Activated CD4-positive, CD25-positive, alpha-beta regulatory T cell treated with anti-CD3 and anti-CD28 coated beads, Interleukin-2, amount 50 U/mL, for 16 hours (primary cell): ENCODE measurements around the gene GNGT2.

Experiments
- DNase-seq: peaks from one replicate; pipeline ENCODE4 v3.0.0-alpha.2; 2020; ENCODE audit warnings: low read depth, low spot score

GNGT2 gene

GRCh38 chr17:49229076-49229804 lies 18.9 kb upstream of the GNGT2 start:
- no peak for DNase-seq

- peak; percentile 67 for DNase-seq
Observed at GRCh38 chr17:49227436-49228261, 17.3 kb upstream of the GNGT2 start.

- no peak for DNase-seq
Observed at GRCh38 chr17:49226771-49227435, 16.5 kb upstream of the GNGT2 start.

DNA sequence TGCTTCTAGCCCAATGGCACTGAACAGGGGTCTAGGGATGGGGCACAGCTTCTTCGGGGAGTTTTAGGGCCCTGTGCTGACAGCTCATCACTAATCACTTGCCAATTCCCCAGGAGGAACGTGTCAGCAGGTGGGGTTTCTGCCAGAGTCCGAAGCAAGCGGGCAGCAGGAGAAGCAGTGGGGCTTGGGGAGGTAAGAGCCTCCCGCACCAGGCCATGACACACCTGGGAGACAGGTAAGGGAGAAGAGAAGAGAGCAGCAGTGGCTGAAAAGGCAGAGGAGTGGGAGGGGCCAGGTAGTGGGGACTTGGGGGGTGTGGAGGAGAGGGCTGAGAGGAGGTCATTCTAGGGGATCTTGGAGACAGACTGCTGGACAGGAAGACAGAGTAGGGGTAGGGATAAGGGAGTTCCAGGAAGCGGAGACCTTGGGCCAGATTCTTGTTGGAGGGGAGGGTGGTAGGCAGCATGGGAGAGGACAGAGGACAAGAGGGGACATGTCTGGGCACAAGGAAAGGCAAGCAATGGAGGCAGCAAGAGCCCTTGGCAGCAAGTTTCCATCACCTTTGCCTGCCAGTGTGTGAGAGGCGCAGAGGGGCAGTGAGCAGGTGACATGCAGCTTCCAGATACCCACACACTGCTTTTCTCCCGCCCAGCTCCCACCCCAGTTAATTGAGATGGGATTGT lies 15.3 kb upstream of the GNGT2 start:
- no peak for DNase-seq

DNA sequence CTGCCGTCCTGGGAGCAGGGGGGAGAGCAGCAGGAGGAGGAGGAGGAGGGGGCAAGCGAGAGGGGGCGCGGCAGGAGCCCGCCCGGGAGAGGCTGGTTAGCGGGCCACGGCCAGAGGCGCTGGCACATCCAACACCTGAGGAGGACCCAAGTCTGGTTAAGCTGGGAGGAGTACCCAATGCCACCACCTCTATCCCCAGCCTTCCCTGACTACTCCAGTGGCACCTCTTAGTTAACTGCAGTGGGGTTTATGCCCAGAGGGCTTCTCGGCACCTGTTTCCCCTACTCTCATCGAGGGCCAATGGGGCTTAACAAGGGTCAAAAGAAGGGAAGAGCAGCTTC lies 14.6 kb upstream of the GNGT2 start:
- DNase-seq = no peak

DNA sequence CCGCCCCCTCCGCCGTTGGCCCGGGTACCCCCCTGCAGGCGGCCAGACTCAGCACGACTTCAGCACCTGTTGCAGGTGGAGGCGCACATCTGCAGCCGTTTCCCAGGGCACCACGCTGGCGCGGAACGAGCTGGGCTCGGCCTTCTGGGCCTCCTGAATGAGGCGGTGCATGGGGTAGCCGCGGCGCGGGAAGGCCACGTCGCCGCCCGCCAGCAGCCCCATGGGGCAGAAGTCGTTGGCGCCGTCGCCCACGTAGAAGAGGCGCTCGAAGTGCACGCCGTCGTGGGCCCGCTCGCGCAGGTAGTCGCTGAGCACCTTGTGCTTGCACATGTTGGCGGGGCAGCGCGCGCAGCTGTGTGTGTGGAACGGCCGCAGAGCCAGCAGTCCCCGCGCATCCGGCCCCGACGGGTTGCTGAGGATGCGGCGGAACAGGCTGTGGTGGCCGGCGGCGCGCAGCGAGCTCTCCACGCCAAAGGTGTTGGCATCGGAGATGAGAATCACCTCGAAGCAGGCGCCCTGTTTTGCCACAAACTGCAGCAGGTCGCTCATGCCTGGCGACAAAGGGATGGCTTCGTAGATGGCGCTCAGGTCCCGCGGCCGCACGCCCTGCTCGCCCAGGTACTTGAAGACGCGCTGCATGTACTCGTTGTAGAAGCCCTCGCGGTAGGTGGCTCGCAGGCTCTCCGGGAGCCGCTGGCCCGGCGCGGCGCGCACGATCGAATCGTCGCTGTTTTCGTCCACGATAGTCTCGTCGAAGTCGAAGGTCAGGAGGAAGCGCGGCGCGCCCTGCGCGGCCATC lies 14.0 kb upstream of the GNGT2 start:
- no peak for DNase-seq

DNA sequence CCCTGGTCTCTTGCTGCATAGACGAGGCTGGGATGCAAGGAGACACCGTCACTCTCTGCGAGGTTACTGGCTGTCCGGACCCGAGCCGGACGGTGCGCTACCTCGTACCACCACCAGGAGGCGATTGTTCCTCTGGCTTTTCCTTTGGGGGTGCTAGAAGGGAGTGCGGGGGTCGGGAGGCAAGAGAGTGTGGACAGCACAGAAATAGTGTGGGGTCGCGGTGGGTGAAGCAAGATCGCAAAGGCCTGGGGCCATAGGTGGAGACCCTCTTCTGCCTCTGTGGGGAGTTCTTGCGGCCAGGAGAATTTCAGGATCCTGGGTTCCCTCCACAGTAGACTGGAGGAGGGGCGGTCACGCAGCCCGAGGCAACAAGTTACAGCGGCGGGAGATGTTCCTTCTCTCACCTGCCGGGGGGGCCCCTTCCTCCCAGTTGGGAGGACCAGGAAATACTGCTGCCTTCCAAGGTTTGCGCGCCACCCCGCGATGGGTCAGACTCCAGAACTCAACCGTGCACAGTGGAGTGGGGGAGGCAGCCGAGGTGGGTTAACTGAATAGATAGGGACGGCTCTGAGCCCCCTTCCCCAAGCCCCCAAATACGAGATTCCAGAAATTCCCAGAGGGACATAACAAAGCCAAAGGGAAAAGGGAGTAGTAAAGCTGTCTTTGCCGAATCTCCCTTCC lies 13.3 kb upstream of the GNGT2 start:
- peak; percentile 39 for DNase-seq

GRCh38 chr17:49223168-49223516 lies 12.8 kb upstream of the GNGT2 start:
- no peak for DNase-seq

DNA sequence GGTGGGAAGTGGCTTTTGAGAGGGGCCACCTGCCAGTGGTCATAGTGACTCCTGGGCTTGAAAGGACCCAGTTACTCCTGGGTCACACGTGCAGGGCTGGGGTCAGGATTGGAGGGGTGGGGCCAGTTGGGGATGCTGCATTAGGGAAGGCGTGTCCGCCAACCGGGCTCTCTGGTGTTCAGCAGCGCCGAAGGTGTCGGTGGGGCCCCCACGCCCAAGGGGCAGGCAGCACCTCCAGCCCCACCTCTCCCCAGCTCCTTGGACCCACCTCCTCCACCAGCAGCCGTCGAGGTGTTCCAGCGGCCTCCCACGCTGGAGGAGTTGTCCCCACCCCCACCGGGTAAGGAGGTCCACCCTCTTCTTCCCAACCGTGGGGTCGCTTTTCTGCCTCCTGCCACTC lies 9.6 kb upstream of the GNGT2 start:
- DNase-seq = no peak

- no peak for DNase-seq
Observed at GRCh38 chr17:49218941-49219913, 8.9 kb upstream of the GNGT2 start.

- no peak for DNase-seq
Observed at GRCh38 chr17:49217651-49218413, 7.5 kb upstream of the GNGT2 start.

DNA sequence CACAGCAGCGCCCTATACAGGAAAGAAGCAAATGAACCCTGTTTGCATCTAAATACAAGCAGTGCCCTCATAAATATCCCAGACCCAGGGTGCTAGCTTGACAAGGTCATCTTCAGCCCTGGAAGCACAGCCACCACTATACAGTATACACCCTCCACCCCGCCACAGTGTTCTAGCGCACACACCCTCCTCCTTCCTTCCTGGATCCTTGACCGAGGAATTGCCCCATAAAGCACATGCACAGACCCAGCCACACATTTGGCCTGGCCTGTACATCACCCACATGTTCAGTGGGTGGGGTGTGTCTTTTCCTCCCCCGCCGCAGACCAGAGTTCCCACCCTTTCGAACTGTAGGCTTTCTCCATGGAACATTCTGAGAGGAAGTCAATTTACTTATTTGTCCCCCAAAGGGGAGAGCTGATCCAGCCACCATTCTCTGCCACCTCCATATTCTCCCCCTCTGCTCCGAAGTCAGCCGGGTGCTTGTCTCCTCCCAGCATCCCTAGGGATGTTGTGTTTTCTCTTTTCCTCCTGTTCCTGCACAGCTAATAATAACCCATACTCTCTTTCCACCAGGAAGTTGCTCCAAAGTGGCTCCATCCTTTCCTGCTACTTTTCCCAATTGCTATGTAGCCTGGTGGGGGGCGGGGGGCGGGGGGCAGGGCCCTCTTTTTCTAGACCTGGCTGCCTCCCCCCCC lies 6.7 kb upstream of the GNGT2 start:
- no peak for DNase-seq

DNA sequence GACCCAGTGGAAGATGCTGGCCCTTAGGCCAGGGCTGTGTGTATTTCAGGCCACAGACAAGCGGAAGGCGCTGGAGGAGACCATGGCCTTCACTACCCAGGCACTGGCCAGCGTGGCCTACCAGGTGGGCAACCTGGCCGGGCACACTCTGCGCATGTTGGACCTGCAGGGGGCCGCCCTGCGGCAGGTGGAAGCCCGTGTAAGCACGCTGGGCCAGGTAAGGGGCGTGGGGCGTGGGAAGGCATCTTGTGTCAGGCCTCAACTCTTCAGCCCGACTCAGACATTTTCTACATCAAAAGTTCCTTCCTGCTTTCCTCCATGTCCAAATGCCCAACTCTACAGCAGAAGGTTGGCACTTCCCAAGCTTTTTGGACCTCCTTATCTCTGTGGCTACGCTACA lies 6.1 kb upstream of the GNGT2 start:
- DNase-seq = no peak

GRCh38 chr17:49214676-49215360 lies 4.4 kb upstream of the GNGT2 start:
- DNase-seq = no peak

- DNase-seq = no peak
Observed at GRCh38 chr17:49213847-49214246, 3.5 kb upstream of the GNGT2 start.

DNA sequence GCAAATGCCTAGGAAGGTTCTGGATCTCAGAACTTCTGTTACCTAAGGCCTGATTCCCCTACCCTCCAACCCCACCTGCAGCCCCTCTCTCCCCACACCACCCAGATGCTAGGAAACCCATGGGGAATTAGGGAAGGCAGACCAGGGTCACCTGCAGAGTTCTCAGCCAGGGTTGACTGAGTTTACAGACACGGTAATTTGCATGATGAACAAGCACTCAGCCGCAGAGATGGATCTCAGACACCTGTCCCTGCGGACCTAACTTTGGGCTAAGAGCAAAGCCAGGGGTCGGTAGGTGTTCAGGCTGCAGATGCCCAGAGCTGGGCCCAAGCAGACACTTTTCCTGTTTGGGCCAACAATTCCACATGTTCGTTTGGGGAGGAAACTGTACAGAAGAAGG lies 3.0 kb upstream of the GNGT2 start:
- DNase-seq = no peak

- DNase-seq = no peak
Observed at GRCh38 chr17:49209061-49209571, 1.3 kb downstream of the GNGT2 start.
